GM18517 (cell line): Measurements from ENCODE around the gene C1R.
"Not testable (repeated sequence)": the region's sequence is repeated elsewhere in the genome, so short reads cannot be mapped to it uniquely, and the experiment has no call there.

Source experiments
- ATAC-seq: cut with Tn5 transposase; IDR thresholded peaks from one replicate; pipeline ENCODE4 v1.9.1; 2021; ENCODE audit warnings: mild to moderate bottlenecking, moderate library complexity; ENCODE audit not compliant: unreplicated experiment

The C1R gene

DNA sequence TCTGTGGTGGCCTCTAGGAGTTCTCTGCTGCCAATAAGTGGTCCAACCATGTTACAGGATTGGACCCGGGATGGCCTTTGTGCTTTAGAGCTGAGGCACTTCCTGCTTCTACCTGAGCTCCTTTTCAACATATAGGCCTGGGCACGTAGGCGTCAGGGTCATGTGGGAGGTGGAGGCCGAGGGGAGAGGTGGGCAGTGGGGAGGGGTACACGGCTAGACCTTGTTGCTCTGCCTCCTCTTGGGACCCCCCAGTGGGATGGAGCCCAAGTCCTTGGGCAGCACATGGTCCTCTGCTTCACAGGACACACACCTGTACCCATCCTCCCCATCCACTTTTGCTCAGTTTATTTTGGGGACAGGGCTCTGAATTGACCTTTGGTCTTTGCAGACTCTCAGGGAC lies 29.1 kb upstream of the C1R start:
- ATAC-seq: no peak

DNA sequence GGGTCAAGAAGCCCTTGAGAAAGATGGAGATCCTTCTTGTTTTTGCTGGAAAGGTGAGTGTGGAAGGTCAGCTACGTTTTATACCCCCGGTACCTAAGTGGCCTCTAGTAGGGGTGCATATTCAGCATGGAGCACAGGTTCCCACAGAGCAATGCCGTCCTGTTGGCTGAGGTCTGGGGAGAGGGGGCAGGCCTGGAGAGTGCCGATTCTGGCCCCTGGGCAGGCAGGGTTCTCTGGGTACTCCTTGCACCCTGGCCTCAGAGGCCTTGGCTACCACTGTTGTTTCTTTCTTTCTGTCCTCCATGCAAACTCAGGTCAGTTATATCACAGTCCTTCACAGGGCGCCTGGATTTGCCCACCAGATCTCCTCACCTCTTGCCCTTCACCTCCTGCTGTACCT lies 27.9 kb upstream of the C1R start:
- no peak for ATAC-seq

DNA sequence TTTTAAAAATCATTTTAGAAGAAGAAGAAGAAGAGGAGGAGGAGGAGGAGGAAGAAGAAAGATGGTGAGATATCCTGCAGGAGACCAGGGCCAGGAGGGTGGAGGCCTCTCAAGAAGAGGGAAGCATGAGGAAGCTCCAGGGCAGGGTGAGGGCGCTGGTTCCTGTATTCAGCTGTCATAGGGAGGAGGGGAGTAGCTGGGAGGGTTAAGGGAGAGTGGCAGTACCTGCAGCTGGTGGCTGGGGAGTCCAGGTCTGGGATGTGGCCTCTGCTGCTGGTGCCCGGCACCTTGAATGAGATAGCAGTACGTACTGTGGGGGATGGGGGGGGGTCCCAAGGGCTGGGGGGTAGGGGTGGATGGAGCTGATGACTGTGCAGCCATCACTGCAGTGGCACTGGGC lies 26.6 kb upstream of the C1R start:
- ATAC-seq: no peak

DNA sequence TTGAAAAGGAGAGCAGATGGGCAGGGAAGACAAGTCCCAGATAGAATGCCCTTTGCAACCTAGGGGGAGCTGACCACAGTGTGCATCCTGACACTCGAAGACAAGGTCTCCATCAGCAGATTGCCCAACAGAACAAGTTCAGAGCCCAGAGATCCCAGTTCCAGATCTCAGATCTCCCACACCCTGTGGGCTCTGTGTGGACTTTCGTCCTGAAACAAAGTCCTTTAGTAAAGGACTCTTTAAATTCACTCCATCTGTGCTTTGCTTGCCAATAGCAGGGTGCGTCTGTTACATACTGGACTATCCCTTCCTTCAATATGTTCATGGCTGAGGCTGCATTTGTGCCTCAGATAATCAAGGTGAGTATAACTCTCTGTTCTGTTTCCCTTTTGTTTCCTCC lies 25.4 kb upstream of the C1R start:
- no peak for ATAC-seq

DNA sequence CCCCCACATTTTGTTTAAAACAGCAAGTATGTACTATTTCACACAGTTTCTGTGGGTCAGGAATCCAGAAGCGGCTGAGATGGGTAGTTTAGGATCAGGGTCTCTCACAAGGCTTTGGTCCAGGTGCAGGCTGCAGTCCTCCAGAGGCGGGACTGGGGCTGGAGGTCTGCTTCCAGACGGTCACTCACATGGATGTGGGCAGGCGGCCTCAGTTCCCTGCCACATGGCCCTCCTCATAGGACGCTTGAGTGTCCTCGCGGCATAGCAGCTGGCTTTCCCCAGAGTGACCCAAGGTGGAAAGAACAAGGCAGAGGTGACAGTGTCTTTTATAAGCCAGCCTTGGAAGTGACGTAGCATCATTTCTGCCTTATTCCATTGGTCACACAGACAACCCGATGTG lies 24.7 kb upstream of the C1R start:
- no peak for ATAC-seq

DNA sequence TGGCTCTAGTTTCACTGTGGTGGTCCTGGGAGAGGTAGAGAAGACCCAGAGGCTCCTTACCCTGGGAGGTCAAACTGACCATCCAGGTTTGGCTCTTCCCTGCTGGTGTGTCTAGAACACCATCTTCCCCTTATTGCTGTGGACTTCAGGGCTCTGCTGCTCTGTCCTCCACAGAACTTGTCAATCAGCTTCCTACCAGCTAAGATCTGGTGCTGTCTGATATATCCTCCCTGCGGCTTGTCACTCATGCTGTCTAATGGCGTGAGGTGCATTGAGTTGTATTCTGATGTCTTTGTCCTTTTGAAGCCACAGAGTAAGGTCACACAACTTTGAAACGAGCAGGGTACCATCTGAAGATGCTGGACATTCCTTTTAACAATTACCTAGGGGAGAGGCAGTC lies 24.0 kb upstream of the C1R start:
- ATAC-seq: no peak

DNA sequence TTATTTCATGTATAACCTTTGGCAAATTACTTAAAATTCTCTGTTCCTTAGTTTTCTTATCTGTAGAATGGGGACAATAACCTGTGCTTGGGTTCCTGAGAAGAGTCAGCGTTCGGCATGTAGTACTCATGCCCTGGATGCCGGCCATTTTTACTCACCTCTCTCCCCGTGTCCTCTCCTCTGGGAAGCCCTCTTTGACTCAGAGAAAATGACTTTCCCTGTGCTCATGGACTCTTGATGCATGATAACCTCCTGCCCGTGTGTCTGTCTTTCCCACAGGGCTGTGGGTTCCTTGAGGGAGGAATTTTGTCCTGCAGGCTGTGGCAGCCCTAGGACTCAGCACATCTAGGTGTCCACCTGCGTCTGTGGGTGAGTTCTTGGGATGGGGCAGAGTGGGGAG lies 22.6 kb upstream of the C1R start:
- no peak for ATAC-seq

DNA sequence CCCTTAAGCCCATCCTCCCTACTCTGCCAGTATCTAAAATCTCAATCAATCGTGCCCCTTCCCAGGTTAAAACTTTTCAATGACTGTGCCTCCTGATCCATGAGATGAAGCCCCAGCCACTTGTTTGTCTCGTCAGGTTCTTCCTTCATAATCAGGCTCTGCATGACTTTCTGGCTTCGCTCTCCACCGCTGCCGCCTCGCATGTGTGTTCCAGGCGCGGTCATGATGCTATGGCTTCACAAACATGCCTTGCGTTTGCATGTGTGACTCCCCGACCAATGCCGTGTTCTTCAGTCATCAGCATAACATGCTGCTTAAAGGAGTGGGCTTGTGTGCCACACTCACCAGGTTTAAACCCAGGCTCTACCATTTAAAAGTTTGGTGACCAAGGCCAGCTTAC lies 21.8 kb upstream of the C1R start:
- no peak for ATAC-seq

DNA sequence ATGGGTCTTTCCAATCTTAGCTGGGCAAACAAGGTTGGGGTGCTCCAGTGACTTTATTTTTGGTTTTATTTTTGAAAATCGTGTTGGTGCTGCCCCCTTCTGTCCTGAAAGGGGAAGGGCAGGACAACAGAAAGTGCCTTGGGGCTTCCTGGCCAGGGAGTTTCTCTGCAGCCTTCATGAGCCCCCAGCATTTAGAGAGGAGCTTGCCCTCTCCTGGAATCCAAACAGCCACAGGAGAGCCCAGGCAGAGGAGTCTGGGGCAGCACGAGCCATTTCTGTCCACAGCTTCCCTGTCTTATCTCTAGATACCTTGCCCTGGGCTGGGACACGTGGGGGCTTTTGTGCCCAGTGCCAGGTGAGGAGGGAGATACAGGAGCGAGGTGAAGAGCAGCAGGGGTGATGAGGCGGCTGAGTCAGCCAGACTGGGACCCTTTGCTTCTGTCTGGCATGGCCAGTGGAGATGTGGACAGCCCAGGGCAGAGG lies 21.2 kb upstream of the C1R start:
- peak; percentile 52 for ATAC-seq

DNA sequence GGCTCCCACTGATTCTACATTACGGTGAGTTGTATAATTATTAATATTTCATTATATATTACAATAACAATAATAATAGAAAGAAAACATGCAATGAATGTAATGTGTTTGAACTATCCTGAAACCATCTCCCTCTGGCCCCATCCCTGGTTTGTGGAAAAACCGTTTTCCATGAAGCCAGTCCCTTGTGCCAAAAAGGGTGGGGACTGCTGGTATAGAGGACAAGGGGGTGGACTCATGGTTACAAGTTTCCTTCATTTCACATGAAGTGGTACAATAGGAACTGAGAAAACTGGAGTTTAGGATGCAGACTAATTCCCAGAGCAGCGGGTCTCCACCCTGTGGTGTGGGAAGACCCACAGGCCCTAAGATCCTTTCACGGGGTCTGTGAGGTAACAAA lies 19.8 kb upstream of the C1R start:
- no peak for ATAC-seq

DNA sequence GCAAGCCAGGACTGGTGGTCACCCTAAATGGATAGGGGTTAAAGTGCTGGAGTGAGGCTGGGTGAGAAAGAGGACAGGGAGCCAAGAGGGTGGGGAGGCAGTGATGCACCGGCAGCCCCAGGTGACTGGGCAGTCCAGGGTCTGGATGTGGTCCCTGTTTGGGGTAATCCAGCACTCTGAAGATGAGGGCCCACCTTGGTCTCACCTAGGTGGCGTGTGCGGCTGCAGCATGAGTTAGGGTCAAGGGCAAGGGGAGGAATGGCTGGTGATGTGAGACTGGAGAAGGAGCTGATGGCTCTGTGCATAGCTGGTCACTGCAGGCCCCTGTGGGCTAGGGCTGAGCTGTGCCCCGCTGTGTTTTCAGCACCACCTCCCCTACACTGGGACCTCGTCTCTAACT lies 18.4 kb upstream of the C1R start:
- ATAC-seq: no peak

DNA sequence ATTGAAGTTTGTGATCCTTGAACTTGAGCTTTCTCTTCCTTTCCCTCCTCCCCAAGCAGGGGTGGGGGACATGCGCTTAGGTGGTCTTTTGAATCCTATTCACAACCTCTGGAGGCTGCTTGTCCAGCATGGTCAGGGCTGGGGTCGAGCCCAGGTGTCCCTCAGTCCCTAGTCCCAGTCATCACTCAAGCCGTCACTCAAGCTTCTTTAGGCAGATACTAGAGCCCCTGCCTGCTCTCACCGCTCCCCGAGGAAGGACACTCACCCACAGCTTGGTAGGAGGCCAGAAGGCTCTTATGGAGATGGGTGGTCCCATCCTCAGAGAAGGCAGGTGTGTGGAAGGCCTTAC lies 17.3 kb upstream of the C1R start:
- no peak for ATAC-seq

DNA sequence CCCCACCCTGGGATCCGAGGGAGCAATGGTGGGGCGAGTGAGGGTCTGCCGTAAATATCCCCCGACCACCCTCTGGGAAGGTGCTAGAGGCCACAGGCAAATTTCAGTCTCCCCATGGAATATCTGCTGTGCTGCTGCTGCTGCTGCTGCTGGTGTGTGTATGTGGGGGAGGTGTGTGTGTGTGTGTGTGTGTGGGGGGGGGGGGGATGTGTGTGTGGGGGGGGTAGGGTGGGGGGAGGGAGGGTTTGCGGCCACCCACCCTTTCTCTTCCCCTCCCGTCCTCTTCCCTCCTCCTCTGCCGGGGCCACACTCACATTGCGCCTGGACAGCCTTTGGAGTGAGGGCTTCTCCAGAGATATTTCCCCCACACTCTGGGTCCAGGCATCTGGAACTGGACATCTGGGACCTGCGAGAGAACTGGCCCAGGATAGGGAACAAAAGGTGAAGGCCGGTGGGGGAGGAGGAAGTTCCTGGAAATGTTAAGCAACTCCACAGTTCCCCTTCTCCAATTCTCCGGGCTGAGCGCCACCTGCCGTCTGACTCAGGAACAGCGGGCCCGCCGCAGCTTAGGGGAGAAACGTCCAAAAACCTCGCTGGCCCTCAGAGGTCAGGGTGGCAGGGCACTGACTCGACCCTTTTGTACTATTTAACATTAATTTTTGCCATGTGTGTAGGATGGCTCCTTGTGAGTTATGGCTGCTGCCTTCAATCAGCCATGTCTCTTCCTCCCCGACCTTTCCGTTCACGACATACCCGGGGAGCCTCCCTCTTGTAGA lies 16.7 kb upstream of the C1R start, which contains the start of gene C1RL:
Gene C1RL (minus strand): TSS at position 419 of the 776 bp plus-strand sequence. CDS start 34 bp downstream, at position 385.
- no peak for ATAC-seq

DNA sequence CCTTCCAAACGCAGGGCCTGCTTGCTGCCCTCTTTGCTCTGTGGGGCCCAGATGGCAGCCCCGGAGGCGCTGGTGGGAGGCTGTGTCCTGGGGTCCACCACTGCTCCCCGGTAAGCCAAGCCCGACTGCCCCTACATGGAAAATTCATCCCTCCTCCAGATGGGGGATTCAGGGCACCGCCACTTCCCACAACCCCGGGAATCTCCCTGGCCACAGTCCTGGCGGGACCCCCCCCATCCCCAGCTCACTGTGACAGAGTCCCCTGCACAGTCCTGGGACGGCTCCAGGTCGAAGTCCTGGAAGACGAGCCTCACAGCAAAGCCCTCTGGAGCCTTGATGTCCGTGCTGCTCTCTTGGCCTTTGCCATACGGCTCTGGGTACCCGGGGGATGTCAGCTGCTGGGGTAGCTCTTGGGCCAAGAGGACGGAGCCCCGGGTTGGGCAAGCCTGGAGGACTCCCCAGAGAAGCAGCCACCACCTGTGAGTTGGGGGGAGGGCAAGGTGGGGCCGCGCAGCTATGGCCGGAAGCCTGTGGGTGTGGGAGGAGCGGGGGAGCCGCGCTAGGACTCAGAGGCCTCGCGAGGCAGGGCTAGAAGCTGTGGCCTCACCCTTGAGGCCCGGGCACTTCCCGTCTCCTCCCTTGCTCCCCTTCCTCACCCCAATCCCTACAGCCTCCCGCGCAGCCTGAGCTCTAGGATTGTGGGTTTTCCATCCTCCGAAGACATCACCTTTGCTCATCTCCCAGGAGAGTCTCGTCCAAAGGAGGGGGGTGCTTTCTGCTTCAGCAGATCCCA lies 16.0 kb upstream of the C1R start:
- ATAC-seq: peak; percentile 79

DNA sequence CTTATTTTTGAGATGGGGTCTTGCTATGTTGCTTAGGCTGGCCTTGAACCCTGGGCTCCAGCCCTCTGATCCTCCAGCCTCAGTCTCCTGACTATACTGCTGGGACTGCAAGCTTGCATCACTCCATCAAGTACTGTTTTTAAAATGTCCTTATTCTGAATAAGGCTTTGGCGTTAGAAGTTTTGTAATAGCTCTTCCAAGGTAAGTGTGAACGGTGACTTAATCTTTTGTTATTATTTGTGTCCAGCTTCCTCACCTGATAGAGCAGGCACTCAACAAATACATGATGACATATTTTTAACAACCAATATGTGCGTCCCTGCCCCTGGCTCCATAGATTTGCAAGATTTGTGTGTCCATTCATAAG lies 15.4 kb upstream of the C1R start:
- ATAC-seq: no peak

DNA sequence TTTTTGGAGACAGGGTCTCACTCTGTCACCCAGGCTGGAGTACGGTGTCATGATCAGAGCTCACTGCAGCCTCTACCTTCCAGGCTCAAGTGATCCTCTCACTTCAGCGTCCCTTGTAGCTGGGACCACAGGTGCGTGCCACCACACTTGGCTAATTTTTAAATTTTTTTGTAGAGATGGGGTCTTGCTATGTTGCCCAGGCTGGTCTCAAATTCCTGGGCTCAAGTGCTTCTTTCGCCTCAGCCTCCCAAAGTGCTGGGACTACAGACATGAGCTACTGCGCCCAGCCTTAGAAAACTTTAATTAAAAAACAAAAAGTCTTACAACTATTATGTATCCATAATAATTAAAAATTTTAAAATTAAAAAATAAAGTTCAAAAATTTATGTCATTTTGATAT lies 14.9 kb upstream of the C1R start:
- not testable (repeated sequence) for ATAC-seq

DNA sequence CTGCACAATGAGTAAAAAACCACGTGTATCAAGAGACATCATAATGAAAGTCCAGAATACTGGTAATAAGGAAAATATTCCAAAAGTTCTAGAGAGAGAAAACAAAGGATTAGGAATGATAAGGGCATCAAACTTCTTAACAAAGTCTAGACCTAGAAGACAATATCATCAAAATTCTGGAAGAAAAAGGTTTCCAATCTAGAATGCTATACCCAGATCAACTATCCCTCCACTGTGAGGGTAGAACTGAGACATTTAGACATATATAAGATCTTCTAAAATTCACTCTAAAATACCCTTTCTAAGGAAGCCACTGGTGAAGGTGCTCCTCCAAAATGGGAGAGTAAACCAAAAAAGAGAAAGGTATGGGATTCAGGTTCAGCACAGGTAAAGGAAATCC lies 13.8 kb upstream of the C1R start:
- ATAC-seq: no peak

DNA sequence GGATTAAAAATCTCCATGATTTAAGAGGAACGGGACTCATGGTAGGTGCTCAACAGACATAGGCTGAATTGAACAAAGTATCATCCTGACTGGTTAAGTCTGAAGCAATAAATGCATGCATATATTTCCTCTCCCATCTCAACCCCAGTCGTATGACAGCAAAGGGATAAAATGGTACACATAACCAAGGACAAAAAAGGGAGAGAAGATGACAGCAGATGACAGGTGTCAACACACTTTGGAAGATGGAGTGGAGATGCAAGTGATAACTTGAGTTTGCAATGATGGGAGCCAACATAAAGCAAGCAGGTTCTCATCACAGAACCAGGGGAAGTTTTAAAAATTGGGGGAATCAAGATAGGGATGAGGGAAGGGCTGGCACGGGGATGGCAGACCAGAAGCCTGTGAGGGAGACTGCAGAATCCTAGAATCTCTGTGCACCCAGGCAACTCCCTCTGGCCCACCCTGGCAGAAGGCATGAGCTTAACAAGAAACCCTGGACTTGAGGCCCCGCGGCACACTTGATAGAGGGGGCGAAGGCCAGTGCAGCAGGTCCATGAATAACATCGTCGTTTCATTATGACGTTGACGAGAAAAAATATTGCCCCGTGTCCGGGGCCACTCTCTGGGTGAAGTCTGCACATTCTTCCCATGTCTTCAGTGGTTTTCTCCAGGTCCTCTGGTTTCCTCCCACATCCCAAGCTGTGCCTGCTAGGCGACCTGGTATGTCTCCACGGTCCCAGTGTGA lies 11.8 kb upstream of the C1R start:
- ATAC-seq: no peak

DNA sequence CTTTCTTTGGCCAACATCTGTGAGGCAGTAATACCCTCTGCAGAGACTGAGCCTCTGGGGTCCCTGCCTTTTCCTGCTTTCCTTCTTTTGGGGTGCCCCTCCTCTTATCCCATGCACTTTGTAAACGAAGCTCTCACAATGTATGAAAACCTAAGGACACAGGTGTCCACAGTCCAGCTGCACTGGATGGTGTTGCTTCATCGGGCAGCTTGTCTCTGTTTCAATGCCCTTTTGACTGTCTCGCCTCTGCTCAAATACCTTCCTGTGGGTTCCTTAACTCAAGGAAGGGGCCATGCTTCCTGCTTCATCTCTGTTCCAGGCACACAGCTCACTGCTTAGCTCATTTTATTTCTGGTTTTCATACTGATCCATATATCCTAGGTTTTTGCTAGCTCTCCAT lies 10.3 kb upstream of the C1R start:
- no peak for ATAC-seq

DNA sequence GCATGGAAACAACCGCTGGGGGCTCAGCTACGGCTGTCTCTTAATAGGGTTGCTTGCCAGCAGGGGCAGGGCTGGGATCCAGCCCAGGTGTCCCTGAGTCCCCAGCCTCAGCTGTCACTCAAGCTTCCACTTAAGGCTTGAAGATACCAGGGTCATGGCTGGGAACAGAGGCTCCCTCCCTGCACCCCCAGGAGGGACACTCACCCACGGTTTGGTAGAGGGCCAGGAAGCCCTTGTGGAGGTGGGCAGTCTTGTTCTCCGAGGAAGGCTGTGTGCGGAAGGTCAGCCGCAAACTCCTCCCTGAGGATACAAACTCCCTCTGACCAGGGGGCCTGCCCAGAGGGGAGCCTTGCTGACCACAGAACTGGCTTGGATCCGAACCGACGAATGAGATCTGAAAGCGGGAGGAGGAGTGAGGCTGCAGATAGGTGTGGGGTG lies 9.5 kb upstream of the C1R start:
- no peak for ATAC-seq

DNA sequence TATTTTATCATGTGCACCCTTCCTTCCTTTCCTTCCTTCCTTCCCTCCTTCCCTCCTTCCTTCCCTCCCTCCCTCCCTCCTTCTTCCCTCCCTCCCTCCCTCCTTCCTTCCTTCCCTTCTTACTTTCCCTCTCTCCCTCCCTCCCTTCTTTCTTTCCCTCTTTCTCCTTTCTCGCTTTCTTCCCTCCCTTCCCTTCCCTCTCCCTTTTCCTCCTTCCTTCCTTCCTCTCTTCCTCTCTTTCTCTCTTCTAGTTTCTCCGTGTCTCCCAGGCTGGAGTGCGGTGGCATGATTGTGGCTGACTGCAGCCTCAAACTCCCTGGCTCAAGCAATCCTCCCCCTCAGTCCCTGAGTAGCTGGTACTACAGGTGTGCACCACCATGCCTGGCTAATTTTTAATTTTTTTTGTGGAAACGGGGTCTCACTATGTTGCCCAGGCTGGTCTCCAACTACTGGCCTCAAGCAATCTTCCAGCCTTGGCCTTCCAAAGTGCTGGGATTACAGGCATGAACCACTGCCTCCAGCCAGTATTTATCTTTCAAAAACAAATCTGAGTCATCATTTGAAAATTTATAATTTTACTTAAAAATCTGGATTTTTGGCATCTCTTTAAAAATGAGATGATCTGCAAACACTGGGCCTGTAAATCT lies 8.9 kb upstream of the C1R start:
- ATAC-seq: no peak
